Measurements from ENCODE around the gene FEN1.

Gene FEN1

DNA sequence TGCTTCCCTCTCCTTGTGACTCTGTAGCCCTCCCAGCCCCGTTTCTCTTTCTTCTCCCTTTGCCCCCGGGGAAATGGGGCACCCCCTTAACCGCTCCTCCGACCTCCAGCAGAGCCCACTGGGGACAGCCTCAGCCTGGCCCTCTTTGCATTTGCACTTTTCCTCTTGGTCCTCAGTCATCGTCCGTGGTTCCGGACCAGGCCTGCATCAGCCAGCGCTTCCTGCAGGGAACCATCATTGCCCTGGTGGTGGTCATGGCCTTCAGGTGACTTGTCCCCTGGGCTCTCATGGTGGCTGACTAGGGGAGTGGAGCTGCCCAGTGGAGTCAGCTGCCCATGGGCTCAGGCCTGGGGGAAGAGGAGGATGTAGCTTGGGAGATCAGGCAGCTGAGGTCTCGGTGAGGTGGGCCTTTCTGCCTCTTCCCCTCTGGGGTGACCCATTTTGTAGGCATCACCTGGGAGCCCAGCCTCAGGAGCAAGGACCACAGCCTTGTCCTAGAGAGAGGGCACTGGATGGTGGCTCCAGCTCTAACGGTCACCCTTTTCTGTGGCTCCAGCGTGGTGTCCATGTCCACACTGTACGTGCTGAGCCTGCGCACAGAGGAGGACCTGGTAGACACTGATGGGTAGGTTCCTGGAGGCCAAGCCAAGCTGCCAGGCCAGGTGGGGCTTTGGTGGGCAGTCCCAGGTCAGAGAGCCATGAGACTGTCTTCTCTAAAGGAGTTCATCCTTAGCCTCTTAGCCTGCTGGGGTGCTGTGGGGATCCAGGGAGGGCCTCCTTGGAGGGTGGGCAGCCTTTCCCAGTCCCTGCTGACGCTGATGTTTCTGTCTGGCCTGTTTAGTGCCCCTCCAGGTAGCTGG, 12.8 kb upstream of the FEN1 start:
- TF ChIP-seq, protein P1, sequence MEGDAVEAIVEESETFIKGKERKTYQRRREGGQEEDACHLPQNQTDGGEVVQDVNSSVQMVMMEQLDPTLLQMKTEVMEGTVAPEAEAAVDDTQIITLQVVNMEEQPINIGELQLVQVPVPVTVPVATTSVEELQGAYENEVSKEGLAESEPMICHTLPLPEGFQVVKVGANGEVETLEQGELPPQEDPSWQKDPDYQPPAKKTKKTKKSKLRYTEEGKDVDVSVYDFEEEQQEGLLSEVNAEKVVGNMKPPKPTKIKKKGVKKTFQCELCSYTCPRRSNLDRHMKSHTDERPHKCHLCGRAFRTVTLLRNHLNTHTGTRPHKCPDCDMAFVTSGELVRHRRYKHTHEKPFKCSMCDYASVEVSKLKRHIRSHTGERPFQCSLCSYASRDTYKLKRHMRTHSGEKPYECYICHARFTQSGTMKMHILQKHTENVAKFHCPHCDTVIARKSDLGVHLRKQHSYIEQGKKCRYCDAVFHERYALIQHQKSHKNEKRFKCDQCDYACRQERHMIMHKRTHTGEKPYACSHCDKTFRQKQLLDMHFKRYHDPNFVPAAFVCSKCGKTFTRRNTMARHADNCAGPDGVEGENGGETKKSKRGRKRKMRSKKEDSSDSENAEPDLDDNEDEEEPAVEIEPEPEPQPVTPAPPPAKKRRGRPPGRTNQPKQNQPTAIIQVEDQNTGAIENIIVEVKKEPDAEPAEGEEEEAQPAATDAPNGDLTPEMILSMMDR (IDR thresholded peaks at IDR 0.05), result no peak

DNA sequence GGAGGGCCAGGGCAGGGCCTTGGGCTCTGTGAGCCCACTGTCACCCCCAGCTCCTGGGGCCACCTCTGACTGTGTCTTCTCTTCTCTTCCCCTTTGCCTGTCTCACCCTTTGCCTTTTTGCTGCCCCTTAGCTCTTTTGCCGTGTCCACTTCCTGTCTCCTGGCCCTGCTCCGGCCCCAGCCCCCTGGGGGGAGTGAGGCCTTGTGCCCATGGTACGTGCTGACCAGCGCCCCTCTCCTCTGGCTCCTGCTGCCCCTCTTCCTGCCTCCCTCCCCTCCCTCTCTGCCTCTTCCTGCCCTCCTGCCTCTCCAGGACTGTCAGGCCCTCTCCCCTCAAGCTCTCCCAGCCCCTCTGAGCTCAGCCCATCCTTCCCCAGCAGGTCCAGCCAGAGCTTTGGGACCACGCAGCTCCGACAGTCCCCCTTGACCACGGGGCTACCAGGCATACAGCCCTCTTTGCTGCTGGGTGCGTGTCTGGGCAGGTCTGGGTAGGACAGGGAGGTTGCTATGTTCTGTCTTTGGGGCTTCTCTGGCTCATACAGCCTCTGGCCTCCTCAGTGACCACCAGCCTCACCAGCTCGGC, 12.0 kb upstream of the FEN1 start:
- TF ChIP-seq, protein P1 (IDR thresholded peaks at IDR 0.05), result no peak

DNA sequence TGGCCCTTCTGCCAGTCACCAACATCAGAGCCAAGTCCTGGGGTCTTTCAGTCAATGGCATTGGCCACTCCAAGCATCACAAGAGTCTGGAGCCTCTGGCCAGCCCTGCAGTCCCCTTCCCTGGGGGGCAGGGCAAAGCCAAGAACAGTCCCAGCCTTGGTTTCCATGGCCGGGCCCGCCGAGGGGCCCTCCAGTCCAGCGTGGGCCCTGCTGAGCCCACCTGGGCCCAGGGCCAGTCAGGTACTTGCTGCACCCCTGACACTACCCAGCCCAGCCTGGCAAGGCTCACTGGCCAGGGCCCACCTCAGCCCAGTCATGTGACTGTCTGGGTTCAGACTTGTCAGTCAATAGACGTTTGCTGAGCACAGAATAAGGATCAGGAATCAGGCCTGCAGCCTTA, 11.1 kb upstream of the FEN1 start:
- TF ChIP-seq, protein P1 (IDR thresholded peaks at IDR 0.05), result no peak

DNA sequence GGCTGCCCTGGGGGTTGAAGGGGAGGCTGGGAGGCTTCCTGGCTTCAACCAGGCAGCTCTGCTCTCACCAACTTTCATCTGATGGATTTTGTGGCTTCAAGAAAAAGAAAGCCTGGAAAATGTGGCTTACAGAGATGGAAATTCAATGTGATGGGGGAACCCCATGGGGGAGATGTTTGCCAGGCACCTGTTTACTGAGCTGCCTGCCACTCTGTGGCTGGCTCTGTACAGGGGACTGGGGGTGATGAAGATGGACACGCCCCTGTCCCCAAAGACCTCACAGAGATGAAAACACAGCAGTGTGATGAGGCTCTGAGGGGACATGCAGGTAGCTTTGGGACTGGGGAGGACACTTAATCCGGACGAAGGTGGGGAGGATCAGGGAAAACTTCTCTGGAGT, 10.4 kb upstream of the FEN1 start:
- TF ChIP-seq, protein P1 (IDR thresholded peaks at IDR 0.05), result no peak

DNA sequence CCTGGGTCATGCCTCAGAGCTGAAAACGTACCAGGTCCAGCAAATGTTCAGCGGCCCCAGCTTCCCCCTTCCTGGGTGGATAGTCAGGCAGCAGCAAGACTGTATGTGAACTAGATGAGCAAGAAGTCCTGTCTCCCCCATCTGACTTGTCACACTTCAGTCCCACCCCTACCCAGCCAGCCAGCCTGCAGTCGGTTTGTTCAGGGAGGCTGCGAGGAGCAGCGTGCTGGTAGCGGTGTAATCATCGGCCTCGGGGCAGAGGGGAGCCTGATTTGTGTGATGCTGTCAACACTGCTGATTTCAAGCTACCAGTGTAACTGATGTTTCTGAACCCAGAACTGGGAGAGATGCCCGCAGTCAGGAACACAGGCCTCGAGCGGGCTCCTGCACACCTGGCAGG, 9.9 kb upstream of the FEN1 start:
- TF ChIP-seq, protein P1 (IDR thresholded peaks at IDR 0.05), result no peak

DNA sequence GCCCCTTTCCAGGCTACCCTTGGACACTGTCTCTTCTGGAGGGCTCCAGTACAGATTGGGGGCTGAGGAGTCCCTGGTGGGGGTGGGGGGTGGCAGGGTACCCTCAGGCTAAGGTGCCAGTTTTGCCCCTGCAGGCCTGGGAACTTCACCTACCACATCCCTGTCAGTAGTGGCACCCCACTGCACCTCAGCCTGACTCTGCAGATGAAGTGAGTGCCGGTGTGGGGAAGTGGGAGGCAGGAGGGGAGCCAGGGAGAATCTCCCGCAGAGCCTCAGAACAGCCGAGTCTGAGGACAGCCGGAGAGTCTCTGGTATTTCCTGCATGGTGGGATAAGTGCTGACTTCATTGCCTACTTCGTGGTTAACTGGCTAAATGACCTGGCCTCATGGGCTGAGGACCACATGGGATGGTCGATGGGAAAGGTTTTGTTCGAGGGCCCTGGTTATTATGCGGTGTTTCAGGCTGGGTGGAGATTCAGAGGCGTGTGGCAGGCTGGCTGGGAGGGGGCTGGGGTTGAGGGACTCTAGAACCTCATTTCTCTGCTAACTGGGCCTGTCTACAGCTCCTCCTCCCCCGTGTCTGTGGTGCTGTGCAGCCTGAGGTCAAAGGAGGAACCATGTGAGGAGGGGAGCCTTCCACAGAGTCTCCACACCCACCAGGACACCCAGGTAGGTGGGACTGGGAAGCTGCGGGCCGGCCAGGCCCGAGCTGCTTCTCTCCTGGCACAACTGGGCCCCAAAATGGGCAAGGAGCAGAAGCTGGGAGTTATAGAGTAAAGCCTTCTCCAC, 8.8 kb upstream of the FEN1 start:
- TF ChIP-seq, protein P1 (IDR thresholded peaks at IDR 0.05), result no peak

DNA sequence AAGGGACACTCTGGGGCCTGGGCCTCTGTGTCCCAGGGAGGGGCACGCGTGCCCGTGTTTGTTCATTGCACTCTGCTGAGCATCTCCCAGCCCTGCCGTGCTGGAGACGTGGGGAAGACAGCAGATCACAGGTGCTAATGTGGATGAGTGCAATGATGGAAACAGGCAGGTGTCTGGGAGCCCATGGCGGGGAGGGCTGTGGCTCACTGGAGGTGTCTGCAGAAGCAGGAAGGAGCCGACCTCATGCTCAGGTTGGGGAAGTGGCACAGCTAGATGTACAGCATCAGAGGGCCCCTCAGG, 8.3 kb upstream of the FEN1 start:
- TF ChIP-seq, protein P1 (IDR thresholded peaks at IDR 0.05), result no peak
